Heart right ventricle (tissue), 16 donors: ENCODE data around the gene CXCR1. TPM values are rescaled to one million over a fixed set of nuclear protein-coding genes. Genes with fewer than 3 reads are reported as not detected.
A peak's percentile ranks its signal among the peaks of the same experiment; 100 is the strongest.

Experiments used
- ATAC-seq, 8 donors: fragments of 200-7000 bp; cut with Tn5 transposase; one replicate each; pipeline ENCODE4 v1.9.1; 2020; ENCODE audit warnings: mild to moderate bottlenecking in 8 of 8, moderate library complexity in 8 of 8, moderate number of reproducible peaks in 1 of 8
- DNase-seq, 2 donors: peaks; one replicate each; pipeline ENCODE4 v3.0.0-alpha.2; 2020
- H3K27ac ChIP-seq, 10 donors: fragments of 200-600 bp; sonication (generic) in 2 of 10; one replicate each; pipeline versions ENCODE4 v1.5.0 to v1.8.0; 2020 to 2022; ENCODE audit warnings: mild to moderate bottlenecking in 3 of 10
- H3K27me3 ChIP-seq, 7 donors: fragments of 200-600 bp; one replicate each; pipeline ENCODE4 v1.8.0; 2021 to 2022; ENCODE audit warnings: mild to moderate bottlenecking in 2 of 7
- H3K36me3 ChIP-seq, 9 donors: fragments of 200-600 bp; sonication (generic) in 1 of 9; one replicate each; pipeline versions ENCODE4 v1.5.0 to v1.8.0; 2020 to 2022; ENCODE audit warnings: mild to moderate bottlenecking in 2 of 9
- H3K4me1 ChIP-seq, 9 donors: fragments of 200-600 bp; sonication (generic) in 1 of 9; one replicate each; pipeline versions ENCODE4 v1.5.0 to v1.8.0; 2020 to 2022; ENCODE audit warnings: mild to moderate bottlenecking in 4 of 9
- H3K4me3 ChIP-seq, 10 donors: fragments of 200-600 bp; sonication (generic) in 2 of 10; one replicate each; pipeline versions ENCODE4 v1.5.0 to v1.8.0; 2020 to 2022; ENCODE audit warnings: mild to moderate bottlenecking in 7 of 10, moderate library complexity in 2 of 10
- H3K9me3 ChIP-seq, 11 donors: fragments of 200-600 bp in 10 of 11; sonication (generic) in 2 of 11; one replicate each; pipeline versions ENCODE4 v1.5.0 to v1.8.0; 2013 to 2022; ENCODE audit warnings: mild to moderate bottlenecking in 2 of 11, control low read depth in 1 of 11, moderate library complexity in 1 of 11
- WGBS, 2 donors: extraction: QIAGEN DNeasy Blood & Tissue Kit; methylation state at CpG; one replicate each; pipeline ENCODE4 v1.1.7; 2013; ENCODE audit warnings: inconsistent platforms in 1 of 2; 5-methylcytosine and 5-hydroxymethylcytosine counted together
- intact Hi-C, 10 donors: fragments of 100-400 bp; cut with DNase I; formaldehyde crosslinking; loops; one replicate each; pipeline versions ENCODE4 v1.11.1 to v1.14.2; 2022
- polyA plus RNA-seq, 2 donors: library from polyadenylated mRNA; stranded (reverse); fragments of 200-250 nt; gene quantifications; one replicate each; pipeline ENCODE4 v1.2.3, GENCODE V29; 2013
- total RNA-seq, 10 donors: library from RNA; stranded (reverse); fragmentation: NEBNext Ultra II Directional in 3 of 10; extraction: Animal tissue kit (Norgen Biotek cat#: 25700) in 3 of 10; gene quantifications; one replicate each; pipeline versions ENCODE4 v1.2.1 to v1.2.4, GENCODE V29; 2021 to 2023
- TF ChIP-seq, protein P1 (sequence below), 9 donors: fragments of 200-600 bp; sonication (generic) in 2 of 9; IDR thresholded peaks; one replicate each; pipeline versions ENCODE4 v1.5.0 to v1.8.0; 2021 to 2022; ENCODE audit warnings: antibody characterized with exemption in 9 of 9, mild to moderate bottlenecking in 5 of 9, moderate library complexity in 1 of 9
- donor health status: Arrhythmogenic right ventricular cardiomyopathy.
- donor health status: ischemic (EF 13 %, LVEDD 7.1; RV severe dilation, severe dysfunction).
- donor health status: healthy with polysubstance abuse.
- donor health status: DM: no; HTN: yes; CAD: no.
- donor health status: DM: no; HTN: no; CAD: no.
- donor health status: ischemic (EF 25% LVEDD 6.9; RV normal size, moderate dysfunction).
- donor health status: ischemic (EF 25% LVEDD 5.7; RV mildly dilated, moderate dysfunction).
- donor health status: healthy.
- donor health status: DM: yes; HTN: yes; CAD: no.
- donor health status: Ischemic cardiomyopathy.
- donor health status: ischemic (EF 35%, LVEDD 5.7; RV mildly dilated, moderate dysfunction).
- donor health status: nonischemic (EF 11% LVEDD 7.7; RV severe dilation, severe dysfunction).
- donor health status: DM: yes; HTN: yes; CAD: no.
- donor health status: PGD.
- donor health status: ischemic (EF 29% LVEDD 5.4; RV normal size, mild dysfunction).
- donor health status: nonischemic (EF 23%, LVEDD 6.1; RV moderate dilation, normal function).

The CXCR1 gene
- total and polyA plus RNA-seq, 12 donors: 0.10 to 2.6 (median 0.42) TPM; not detected in 1

DNA sequence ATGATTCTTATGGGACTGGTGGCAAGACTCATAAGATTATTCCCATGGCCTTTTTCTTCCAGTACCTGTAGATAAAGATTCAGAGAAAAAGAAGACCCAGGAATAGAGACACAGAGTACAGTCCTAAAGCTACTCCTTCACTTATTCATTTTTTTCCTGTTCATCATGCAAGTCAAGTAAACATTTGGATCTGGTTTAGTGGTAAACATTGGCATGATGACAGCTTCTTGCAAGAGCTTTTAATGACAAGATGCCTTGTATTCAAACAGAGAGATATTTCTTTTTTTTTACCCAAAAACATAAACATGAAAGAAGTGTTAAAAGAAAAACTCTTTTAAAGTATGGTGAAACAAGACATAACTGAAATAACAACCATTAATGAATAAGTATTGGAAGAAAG is 20.7 kb downstream of the CXCR1 start:
- no peaks in the 10 kb centered on the region for H3K36me3 ChIP-seq
- no peaks in the 10 kb centered on the region for H3K9me3 ChIP-seq
- TF ChIP-seq, protein P1, sequence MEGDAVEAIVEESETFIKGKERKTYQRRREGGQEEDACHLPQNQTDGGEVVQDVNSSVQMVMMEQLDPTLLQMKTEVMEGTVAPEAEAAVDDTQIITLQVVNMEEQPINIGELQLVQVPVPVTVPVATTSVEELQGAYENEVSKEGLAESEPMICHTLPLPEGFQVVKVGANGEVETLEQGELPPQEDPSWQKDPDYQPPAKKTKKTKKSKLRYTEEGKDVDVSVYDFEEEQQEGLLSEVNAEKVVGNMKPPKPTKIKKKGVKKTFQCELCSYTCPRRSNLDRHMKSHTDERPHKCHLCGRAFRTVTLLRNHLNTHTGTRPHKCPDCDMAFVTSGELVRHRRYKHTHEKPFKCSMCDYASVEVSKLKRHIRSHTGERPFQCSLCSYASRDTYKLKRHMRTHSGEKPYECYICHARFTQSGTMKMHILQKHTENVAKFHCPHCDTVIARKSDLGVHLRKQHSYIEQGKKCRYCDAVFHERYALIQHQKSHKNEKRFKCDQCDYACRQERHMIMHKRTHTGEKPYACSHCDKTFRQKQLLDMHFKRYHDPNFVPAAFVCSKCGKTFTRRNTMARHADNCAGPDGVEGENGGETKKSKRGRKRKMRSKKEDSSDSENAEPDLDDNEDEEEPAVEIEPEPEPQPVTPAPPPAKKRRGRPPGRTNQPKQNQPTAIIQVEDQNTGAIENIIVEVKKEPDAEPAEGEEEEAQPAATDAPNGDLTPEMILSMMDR (IDR thresholded peaks at IDR 0.05): no peak
- DNase-seq (no peak), ATAC-seq (no peak)
- H3K27me3 ChIP-seq: peaks cover 0 to 26% (median 0%) of the 10 kb centered on the region in 7 donors
- no peaks in the 10 kb centered on the region for H3K4me1 ChIP-seq
- no peak overlapping the region for H3K4me3 ChIP-seq
- H3K27ac ChIP-seq: peak overlapping the region in 1 of 10 donors; percentile 71
- intact Hi-C loops: no loop called here

DNA sequence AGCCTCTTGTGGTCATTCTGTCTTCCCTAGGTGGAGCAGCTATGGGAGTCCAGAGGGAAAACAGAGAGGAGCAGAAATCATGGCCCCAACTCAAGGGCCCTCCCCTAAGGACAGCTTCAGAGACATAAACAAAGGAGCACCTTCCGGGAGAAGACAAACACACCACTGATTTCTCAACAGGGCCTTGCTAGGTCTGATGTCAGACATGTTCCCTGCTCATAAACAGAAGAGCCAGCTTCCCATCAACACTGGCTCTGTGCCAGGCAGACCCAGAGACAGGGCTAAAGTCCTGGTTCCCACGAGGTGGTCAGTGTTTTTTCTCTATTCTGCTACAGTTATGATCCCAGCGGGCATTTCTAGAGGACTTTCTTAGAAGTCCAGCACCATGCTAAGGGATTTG is 21.6 kb downstream of the CXCR1 start:
- intact Hi-C loops: no loop called here
- DNase-seq: no peak
- H3K36me3 ChIP-seq: no peaks in the 10 kb centered on the region
- 53 to 56% methylated on average over 3 of the region's 3 CpGs for WGBS, 2 donors
- peaks cover 0 to 28% (median 0%) of the 10 kb centered on the region in 7 donors for H3K27me3 ChIP-seq
- H3K4me3 ChIP-seq: no peak overlapping the region
- ATAC-seq: peak in 3 of 8 donors; percentile 22 to 29 (median 27)
- peak overlapping the region in 1 of 10 donors; percentile 71 for H3K27ac ChIP-seq
- no peaks in the 10 kb centered on the region for H3K9me3 ChIP-seq
- no peaks in the 10 kb centered on the region for H3K4me1 ChIP-seq
- TF ChIP-seq, protein P1 (IDR thresholded peaks at IDR 0.05): no peak

DNA sequence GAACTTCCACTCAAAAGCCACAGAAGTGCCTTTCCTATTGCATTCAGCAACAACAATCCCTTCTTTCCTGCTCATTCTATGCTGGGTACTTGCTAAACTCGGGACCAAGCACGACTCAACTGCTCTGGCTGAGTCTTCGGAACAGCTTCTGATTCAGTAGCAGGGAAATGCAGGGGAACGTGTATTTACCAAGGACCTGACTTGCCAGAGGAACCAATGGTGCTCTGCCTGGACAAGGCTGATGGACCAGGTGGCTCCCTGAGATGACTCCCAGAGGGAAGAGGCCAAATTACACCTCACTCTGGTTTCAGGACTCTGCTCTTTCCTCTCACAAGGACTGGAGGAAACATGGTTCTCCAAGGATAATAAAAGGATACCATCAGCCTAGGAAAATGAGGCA is 28.7 kb downstream of the CXCR1 start:
- WGBS, 2 donors: 71 to 80% methylated on average over 4 of the region's 4 CpGs
- no peak overlapping the region for H3K4me3 ChIP-seq
- H3K27me3 ChIP-seq: peaks cover 0 to 43% (median 15%) of the 10 kb centered on the region in 7 donors
- DNase-seq (no peak), ATAC-seq (no peak)
- TF ChIP-seq, protein P1 (IDR thresholded peaks at IDR 0.05): no peak
- H3K27ac ChIP-seq: peak overlapping the region in 1 of 10 donors; percentile 26
- no peaks in the 10 kb centered on the region for H3K36me3 ChIP-seq
- intact Hi-C loops: no loop called here
- H3K4me1 ChIP-seq: no peaks in the 10 kb centered on the region
- H3K9me3 ChIP-seq: no peaks in the 10 kb centered on the region

DNA sequence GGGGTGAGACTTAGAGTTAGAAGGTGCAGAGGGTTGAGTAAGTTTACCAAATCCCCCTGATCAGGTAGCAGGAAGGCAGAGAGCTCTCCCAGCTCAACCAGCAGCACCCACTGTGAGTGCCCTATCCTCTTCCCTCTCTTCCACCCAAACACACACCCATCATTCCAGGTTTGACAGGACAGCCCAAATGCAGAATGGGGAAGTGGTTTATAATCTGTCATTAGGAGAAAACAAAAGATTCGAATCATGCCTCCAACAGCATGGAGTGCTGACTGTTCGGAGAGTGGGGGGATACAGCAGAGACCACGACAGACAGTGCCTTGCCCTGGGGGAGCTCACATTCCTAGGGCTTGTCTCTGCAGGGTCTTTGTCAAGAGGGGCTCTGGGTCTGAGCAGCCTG is 29.2 kb downstream of the CXCR1 start:
- intact Hi-C loops: no loop called here

More for the DNA sequence above, 29.2 kb downstream of the CXCR1 start:
- DNase-seq (no peak), ATAC-seq (no peak)
- H3K27ac ChIP-seq: peak overlapping the region in 1 of 10 donors; percentile 26
- no peaks in the 10 kb centered on the region for H3K9me3 ChIP-seq
- TF ChIP-seq, protein P1 (IDR thresholded peaks at IDR 0.05): no peak
- WGBS, 2 donors: 43 to 61% methylated on average over 3 of the region's 3 CpGs
- H3K27me3 ChIP-seq: peaks cover 0 to 40% (median 15%) of the 10 kb centered on the region in 7 donors
- no peaks in the 10 kb centered on the region for H3K36me3 ChIP-seq
- no peaks in the 10 kb centered on the region for H3K4me1 ChIP-seq
- H3K4me3 ChIP-seq: no peak overlapping the region
